K562 (cell line): ENCODE results near the gene CSF2.

Experiments
- CBFA2T2 ChIP-seq: fragments of 450-650 bp; conservative IDR thresholded peaks from 2 replicates; pipeline ENCODE4 v1.6.1; 2017; ENCODE audit warnings: mild to moderate bottlenecking
- CTCF ChIP-seq, 3 experiments: IDR thresholded peaks in 2 of 3; conservative IDR thresholded peaks in 1 of 3; 2 replicates each; pipeline ENCODE4 v1.5.1; 2011 to 2012; ENCODE audit warnings: low read length in 3 of 3, mild to moderate bottlenecking in 3 of 3, control low read depth in 2 of 3, improper control_type of control experiment in 1 of 3, inconsistent platforms in 1 of 3, low read depth in 1 of 3, mixed read lengths in 1 of 3, moderate library complexity in 1 of 3; ENCODE audit not compliant: insufficient read depth in 2 of 3
- KLF1 ChIP-seq: fragments of 450-650 bp; IDR thresholded peaks from 2 replicates; pipeline ENCODE4 v1.6.1; 2016; ENCODE audit warnings: missing genetic modification characterization, missing compliant biosample characterization
- MLX ChIP-seq, 2 experiments: fragments of 450-650 bp in 1 of 2; sonication (generic) in 1 of 2; formaldehyde crosslinking; conservative IDR thresholded peaks; 2 replicates each; pipeline versions ENCODE4 v1.4.0 to v1.8.1; 2020 to 2022; ENCODE audit warnings: mild to moderate bottlenecking in 1 of 2, missing genetic modification reagents in 1 of 2
- MXI1 ChIP-seq: IDR thresholded peaks from 2 replicates; pipeline ENCODE4 v1.6.1; 2011; ENCODE audit warnings: low read depth, mild to moderate bottlenecking, improper control_type of control experiment, low read length
- NR1H2 ChIP-seq: sonication (generic); formaldehyde crosslinking; IDR thresholded peaks from 2 replicates; pipeline ENCODE4 v1.4.0; 2020; ENCODE audit warnings: mild to moderate bottlenecking, missing genetic modification reagents
- STAT5A ChIP-seq: IDR thresholded peaks from 2 replicates; pipeline ENCODE4 v1.6.1; 2012; ENCODE audit warnings: low read length, inconsistent platforms, borderline replicate concordance
- TCF3 ChIP-seq: sonication (generic); formaldehyde crosslinking; IDR thresholded peaks from 2 replicates; pipeline ENCODE4 v1.4.0; 2020; ENCODE audit warnings: mild to moderate bottlenecking, missing genetic modification reagents
- ZNF133 ChIP-seq: fragments of 250-450 bp; sonication (Bioruptor Pico); IDR thresholded peaks from 2 replicates; pipeline ENCODE4 v1.4.0; 2020; ENCODE audit warnings: mild to moderate bottlenecking
- TF ChIP-seq, protein P1 (sequence below), 2 experiments: fragments of 450-650 bp in 1 of 2; IDR thresholded peaks; 2 replicates each; pipeline ENCODE4 v1.6.1; 2011 to 2017; ENCODE audit warnings: low read depth in 2 of 2, antibody characterized with exemption in 1 of 2, borderline replicate concordance in 1 of 2, low read length in 1 of 2, mild to moderate bottlenecking in 1 of 2, mixed read lengths in 1 of 2; ENCODE audit not compliant: control insufficient read depth in 1 of 2
- TF ChIP-seq, protein P2 (sequence below): fragments of 250-450 bp; sonication (Bioruptor Pico); IDR thresholded peaks from 2 replicates; pipeline ENCODE4 v1.4.0; 2020; ENCODE audit warnings: mild to moderate bottlenecking
- TF ChIP-seq, protein P3 (sequence below): fragments of 250-450 bp; sonication (Bioruptor Pico); IDR thresholded peaks from 2 replicates; pipeline ENCODE4 v1.8.0; 2021; ENCODE audit warnings: moderate library complexity, mild to moderate bottlenecking, inconsistent platforms

DNA sequence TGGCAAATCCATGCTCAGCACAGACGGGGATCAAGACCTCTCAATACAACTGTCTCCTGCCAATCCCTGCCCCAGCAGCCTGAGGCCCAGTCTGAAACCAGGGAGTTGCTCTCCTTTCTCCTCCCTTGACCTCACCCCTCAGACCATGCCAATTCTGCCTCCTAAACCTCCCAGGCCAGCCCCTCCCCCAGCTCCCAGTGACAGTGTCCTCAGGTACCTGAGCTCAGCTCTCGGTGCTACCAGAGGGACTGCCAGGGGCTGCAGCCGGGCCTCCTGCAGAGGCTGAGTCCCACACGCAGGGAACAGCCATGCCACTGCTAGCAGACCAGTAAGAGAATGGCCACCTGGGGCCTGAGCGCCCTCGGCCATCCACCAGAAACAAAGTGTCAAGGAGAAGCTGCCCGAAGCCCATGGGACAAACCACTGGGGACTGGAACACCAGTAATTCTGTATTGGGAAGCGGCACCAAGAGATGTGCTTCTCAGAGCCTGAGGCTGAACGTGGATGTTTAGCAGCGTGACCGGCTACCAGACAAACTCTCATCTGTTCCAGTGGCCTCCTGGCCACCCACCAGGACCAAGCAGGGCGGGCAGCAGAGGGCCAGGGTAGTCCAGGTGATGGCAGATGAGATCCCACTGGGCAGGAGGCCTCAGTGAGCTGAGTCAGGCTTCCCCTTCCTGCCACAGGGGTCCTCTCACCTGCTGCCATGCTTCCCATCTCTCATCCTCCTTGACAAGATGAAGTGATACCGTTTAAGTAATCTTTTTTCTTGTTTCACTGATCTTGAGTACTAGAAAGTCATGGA, 13.7 kb upstream of the CSF2 start:
- TF ChIP-seq STAT5A (no peak), MLX (CRISPR knock-in tag; conservative IDR thresholded peaks at IDR 0.05) (no peak), CTCF (IDR thresholded peaks at IDR 0.05 in 2 of 3, conservative IDR thresholded peaks at IDR 0.05 in 1 of 3; ENCODE audit: insufficient read depth in 2 of 3, low read depth in 1 of 3, low read length in 3 of 3) (no peak), KLF1 (tag) (no peak), ZNF133 (no peak), MXI1 (no peak), NR1H2 (CRISPR knock-in tag) (no peak), TCF3 (CRISPR knock-in tag) (no peak), CBFA2T2 (no peak)
- TF ChIP-seq, protein P1, sequence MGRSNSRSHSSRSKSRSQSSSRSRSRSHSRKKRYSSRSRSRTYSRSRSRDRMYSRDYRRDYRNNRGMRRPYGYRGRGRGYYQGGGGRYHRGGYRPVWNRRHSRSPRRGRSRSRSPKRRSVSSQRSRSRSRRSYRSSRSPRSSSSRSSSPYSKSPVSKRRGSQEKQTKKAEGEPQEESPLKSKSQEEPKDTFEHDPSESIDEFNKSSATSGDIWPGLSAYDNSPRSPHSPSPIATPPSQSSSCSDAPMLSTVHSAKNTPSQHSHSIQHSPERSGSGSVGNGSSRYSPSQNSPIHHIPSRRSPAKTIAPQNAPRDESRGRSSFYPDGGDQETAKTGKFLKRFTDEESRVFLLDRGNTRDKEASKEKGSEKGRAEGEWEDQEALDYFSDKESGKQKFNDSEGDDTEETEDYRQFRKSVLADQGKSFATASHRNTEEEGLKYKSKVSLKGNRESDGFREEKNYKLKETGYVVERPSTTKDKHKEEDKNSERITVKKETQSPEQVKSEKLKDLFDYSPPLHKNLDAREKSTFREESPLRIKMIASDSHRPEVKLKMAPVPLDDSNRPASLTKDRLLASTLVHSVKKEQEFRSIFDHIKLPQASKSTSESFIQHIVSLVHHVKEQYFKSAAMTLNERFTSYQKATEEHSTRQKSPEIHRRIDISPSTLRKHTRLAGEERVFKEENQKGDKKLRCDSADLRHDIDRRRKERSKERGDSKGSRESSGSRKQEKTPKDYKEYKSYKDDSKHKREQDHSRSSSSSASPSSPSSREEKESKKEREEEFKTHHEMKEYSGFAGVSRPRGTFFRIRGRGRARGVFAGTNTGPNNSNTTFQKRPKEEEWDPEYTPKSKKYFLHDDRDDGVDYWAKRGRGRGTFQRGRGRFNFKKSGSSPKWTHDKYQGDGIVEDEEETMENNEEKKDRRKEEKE (IDR thresholded peaks at IDR 0.05; ENCODE audit: borderline replicate concordance in 1 of 2, control insufficient read depth in 1 of 2, low read depth in 2 of 2, low read length in 1 of 2), result no peak
- TF ChIP-seq, protein P2, sequence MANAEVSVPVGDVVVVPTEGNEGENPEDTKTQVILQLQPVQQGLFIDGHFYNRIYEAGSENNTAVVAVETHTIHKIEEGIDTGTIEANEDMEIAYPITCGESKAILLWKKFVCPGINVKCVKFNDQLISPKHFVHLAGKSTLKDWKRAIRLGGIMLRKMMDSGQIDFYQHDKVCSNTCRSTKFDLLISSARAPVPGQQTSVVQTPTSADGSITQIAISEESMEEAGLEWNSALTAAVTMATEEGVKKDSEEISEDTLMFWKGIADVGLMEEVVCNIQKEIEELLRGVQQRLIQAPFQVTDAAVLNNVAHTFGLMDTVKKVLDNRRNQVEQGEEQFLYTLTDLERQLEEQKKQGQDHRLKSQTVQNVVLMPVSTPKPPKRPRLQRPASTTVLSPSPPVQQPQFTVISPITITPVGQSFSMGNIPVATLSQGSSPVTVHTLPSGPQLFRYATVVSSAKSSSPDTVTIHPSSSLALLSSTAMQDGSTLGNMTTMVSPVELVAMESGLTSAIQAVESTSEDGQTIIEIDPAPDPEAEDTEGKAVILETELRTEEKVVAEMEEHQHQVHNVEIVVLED, result no peak
- TF ChIP-seq, protein P3, sequence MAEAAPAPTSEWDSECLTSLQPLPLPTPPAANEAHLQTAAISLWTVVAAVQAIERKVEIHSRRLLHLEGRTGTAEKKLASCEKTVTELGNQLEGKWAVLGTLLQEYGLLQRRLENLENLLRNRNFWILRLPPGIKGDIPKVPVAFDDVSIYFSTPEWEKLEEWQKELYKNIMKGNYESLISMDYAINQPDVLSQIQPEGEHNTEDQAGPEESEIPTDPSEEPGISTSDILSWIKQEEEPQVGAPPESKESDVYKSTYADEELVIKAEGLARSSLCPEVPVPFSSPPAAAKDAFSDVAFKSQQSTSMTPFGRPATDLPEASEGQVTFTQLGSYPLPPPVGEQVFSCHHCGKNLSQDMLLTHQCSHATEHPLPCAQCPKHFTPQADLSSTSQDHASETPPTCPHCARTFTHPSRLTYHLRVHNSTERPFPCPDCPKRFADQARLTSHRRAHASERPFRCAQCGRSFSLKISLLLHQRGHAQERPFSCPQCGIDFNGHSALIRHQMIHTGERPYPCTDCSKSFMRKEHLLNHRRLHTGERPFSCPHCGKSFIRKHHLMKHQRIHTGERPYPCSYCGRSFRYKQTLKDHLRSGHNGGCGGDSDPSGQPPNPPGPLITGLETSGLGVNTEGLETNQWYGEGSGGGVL (CRISPR knock-in tag), result no peak
